SK-N-SH (cell line): ENCODE results near the gene IARS2. TPM values are rescaled to one million over a fixed set of nuclear protein-coding genes. Genes with fewer than 3 reads are reported as not detected.
A peak's percentile ranks its signal among the peaks of the same experiment; 100 is the strongest.

Experiments used
- CTCF ChIA-PET: fragments of 300-600, 350-600 bp; formaldehyde crosslinking; extraction: SDS; loops from one replicate; lab custom pipeline; 2021; lab: Yijun Ruan, JAX
- POLR2A ChIA-PET: fragments of 350-600 bp; sonication (Branson Sonifier 250); formaldehyde crosslinking; extraction: SDS; loops from one replicate; lab custom pipeline; 2020; ENCODE audit warnings: antibody characterized with exemption, inconsistent platforms; lab: Yijun Ruan, JAX
- DNase-seq: peaks from one replicate; pipeline ENCODE4 v3.0.0; 2012
- H2AFZ ChIP-seq: fragments of 200-600 bp; sonication (generic); 2 replicates; pipeline ENCODE4 v1.8.1; 2016; ENCODE audit warnings: antibody characterized with exemption, mild to moderate bottlenecking, low read depth
- H3F3A ChIP-seq: fragments of 200-600 bp; sonication (generic); replicated peaks from 2 replicates; pipeline ENCODE3; 2016; ENCODE audit warnings: antibody characterized with exemption, mild to moderate bottlenecking; ENCODE audit not compliant: insufficient read depth
- H3K27ac ChIP-seq, 2 experiments: fragments of 200-500 bp in 1 of 2; fragments of 200-600 bp in 1 of 2; sonication (Bioruptor generic) in 1 of 2; sonication (generic), shearing (Covaris generic) in 1 of 2; 2 replicates each; pipeline versions ENCODE4 v1.5.1 to v1.6.1; 2014 to 2016; ENCODE audit warnings: low read depth in 2 of 2, inconsistent platforms in 1 of 2, low read length in 1 of 2, mild to moderate bottlenecking in 1 of 2, mixed read lengths in 1 of 2
- H3K27me3 ChIP-seq: fragments of 200-600 bp; sonication (generic), shearing (Covaris generic); 2 replicates; pipeline ENCODE4 v1.6.1; 2016; ENCODE audit warnings: mixed run types; ENCODE audit not compliant: insufficient read depth
- H3K36me3 ChIP-seq, 2 experiments: fragments of 200-500 bp in 1 of 2; fragments of 200-600 bp in 1 of 2; sonication (Bioruptor generic) in 1 of 2; sonication (generic) in 1 of 2; replicated peaks in 1 of 2; 2 replicates each; pipeline versions ENCODE3 to v1.5.1; 2014 to 2016; ENCODE audit warnings: low read length in 1 of 2, mild to moderate bottlenecking in 1 of 2; ENCODE audit not compliant: insufficient read depth in 2 of 2, control insufficient read depth in 1 of 2
- H3K4me1 ChIP-seq, 2 experiments: fragments of 200-500 bp in 1 of 2; fragments of 200-600 bp in 1 of 2; sonication (Bioruptor generic) in 1 of 2; sonication (generic), shearing (Covaris generic) in 1 of 2; 2 replicates each; pipeline versions ENCODE4 v1.5.1 to v1.6.1; 2014 to 2016; ENCODE audit warnings: low read depth in 1 of 2, low read length in 1 of 2, mixed run types in 1 of 2; ENCODE audit not compliant: insufficient read depth in 2 of 2, control insufficient read depth in 1 of 2
- H3K4me2 ChIP-seq: fragments of 200-600 bp; sonication (generic), shearing (Covaris generic); 2 replicates; pipeline ENCODE4 v1.6.1; 2017; ENCODE audit warnings: mixed run types
- H3K4me3 ChIP-seq, 2 experiments: fragments of 200-500 bp in 1 of 2; fragments of 200-600 bp in 1 of 2; sonication (Bioruptor generic) in 1 of 2; sonication (generic), shearing (Covaris generic) in 1 of 2; 2 replicates each; pipeline versions ENCODE4 v1.5.1 to v1.8.1; 2014 to 2016; ENCODE audit warnings: low read depth in 2 of 2, inconsistent platforms in 1 of 2, low read length in 1 of 2, mild to moderate bottlenecking in 1 of 2, mixed read lengths in 1 of 2, moderate library complexity in 1 of 2
- H3K79me2 ChIP-seq: fragments of 200-600 bp; sonication (generic); 2 replicates; pipeline ENCODE4 v1.8.1; 2017; ENCODE audit warnings: mild to moderate bottlenecking; ENCODE audit not compliant: insufficient read depth
- H3K9ac ChIP-seq: fragments of 200-600 bp; sonication (generic); 2 replicates; pipeline ENCODE4 v1.6.1; 2017; ENCODE audit warnings: mixed run types
- H3K9me2 ChIP-seq: fragments of 200-600 bp; sonication (generic); 2 replicates; pipeline ENCODE4 v1.6.1; 2017; ENCODE audit warnings: mixed run types
- H3K9me3 ChIP-seq: fragments of 200-600 bp; sonication (generic); 2 replicates; pipeline ENCODE4 v1.6.1; 2017; ENCODE audit warnings: mixed run types, mild to moderate bottlenecking, moderate library complexity
- H4K20me1 ChIP-seq: fragments of 200-600 bp; sonication (generic); 2 replicates; pipeline ENCODE4 v1.6.1; 2017; ENCODE audit warnings: mild to moderate bottlenecking, mixed run types; ENCODE audit not compliant: insufficient read depth
- ELF1 ChIP-seq: IDR thresholded peaks from 2 replicates; pipeline ENCODE4 v1.4.0; 2012
- FOXJ3 ChIP-seq: sonication (generic); formaldehyde crosslinking; IDR thresholded peaks from 2 replicates; pipeline ENCODE4 v1.5.1; 2020; ENCODE audit warnings: mild to moderate bottlenecking, missing genetic modification reagents
- GATA2 ChIP-seq: sonication (generic); formaldehyde crosslinking; IDR thresholded peaks from 2 replicates; pipeline ENCODE4 v1.5.0; 2020; ENCODE audit warnings: mild to moderate bottlenecking, missing genetic modification reagents
- NFIC ChIP-seq: IDR thresholded peaks from 2 replicates; pipeline ENCODE4 v1.4.0; 2012; ENCODE audit warnings: borderline replicate concordance
- SMC3 ChIP-seq: IDR thresholded peaks from 2 replicates; pipeline ENCODE4 v1.6.1; 2012; ENCODE audit warnings: low read depth, low read length, improper control_type of control experiment
- TEAD4 ChIP-seq: IDR thresholded peaks from 2 replicates; pipeline ENCODE4 v1.4.0; 2012; ENCODE audit warnings: mild to moderate bottlenecking, borderline replicate concordance; ENCODE audit not compliant: insufficient read depth
- YY1 ChIP-seq: IDR thresholded peaks from 2 replicates; pipeline ENCODE4 v1.4.0; 2012; ENCODE audit warnings: low read depth, mild to moderate bottlenecking
- WGBS: methylation state at CpG from one replicate; pipeline ENCODE4 v1.1.6; 2017; ENCODE audit warnings: low lambda C conversion rate; 5-methylcytosine and 5-hydroxymethylcytosine counted together
- polyA plus RNA-seq, 3 experiments: library from polyadenylated mRNA; depleted of rRNA; stranded (reverse); fragments of >200 nt; gene quantifications; 2 replicates each; pipeline ENCODE4 v1.2.3, GENCODE V29; 2012
- TF ChIP-seq, protein P1 (sequence below): fragments of 150-350 bp; IDR thresholded peaks from 2 replicates; pipeline ENCODE4 v1.6.1; 2017; ENCODE audit warnings: antibody characterized with exemption, low read length, low read depth, borderline replicate concordance
- TF ChIP-seq, protein P2 (sequence below): IDR thresholded peaks from 2 replicates; pipeline ENCODE4 v1.4.0; 2012; ENCODE audit warnings: low read depth, borderline replicate concordance
- TF ChIP-seq, protein P3 (sequence below): IDR thresholded peaks from 2 replicates; pipeline ENCODE4 v1.6.1; 2012; ENCODE audit warnings: mild to moderate bottlenecking, low read depth, low read length, moderate library complexity
- TF ChIP-seq, protein P4 (sequence below): IDR thresholded peaks from 2 replicates; pipeline ENCODE4 v1.4.0; 2012; ENCODE audit warnings: low read depth, borderline replicate concordance
- TF ChIP-seq, protein P5 (sequence below): IDR thresholded peaks from 2 replicates; pipeline ENCODE4; 2012

IARS2 gene
- polyA plus RNA-seq, 1 of the 3 experiments (the other 2 are of a cell fraction): 25.7 TPM

DNA sequence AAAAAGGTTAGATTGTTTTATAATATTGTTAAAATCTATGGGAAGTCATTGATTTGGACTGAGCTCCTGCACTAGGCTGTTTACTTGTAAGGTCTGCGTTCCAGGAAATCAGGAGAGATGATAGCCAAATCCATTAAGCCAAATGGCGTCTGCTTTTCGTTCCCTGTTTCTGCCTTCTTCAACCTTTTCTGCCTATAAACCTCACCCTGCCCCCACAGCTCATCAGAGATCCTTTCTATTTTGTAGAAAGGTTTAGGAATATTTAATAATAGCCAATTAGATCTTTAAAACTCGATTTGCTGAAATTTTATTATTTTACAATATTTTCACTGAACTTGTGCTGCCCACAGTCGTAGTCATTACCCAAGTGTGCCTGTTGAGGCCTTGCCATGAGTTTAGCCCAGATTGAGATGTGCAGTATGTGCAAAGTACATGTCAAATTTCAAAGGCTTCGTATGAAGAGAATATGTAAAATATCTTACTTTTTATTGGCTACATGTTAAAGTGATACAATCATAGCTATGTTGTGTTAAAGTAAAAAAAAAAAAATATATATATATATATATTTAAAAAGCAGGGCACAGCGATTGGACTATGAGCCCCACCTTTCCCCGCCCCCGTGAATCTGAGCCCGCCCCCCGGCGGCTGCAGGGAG lies 444 bp upstream of the IARS2 start:
- peaks cover 55% of the 10 kb centered on the region for H3K79me2 ChIP-seq
- ChIA-PET CTCF (interaction anchor here (1.3 to 1.7 kb wide), 2 partner anchors 9 to 102 kb away, joined by 3 to 4 read pairs; no protein-coding TSS in a partner anchor), POLR2A (no interaction called here)
- no peaks in the 10 kb centered on the region for H3K9me3 ChIP-seq
- no peak overlapping the region; a peak in 1 of 4 replicates for H3K4me3 ChIP-seq
- peaks cover 18 to 19% of the 10 kb centered on the region in 2 experiments for H3K36me3 ChIP-seq
- peaks cover 4% of the 10 kb centered on the region for H3F3A ChIP-seq
- no peak overlapping the region for H3K9ac ChIP-seq
- H4K20me1 ChIP-seq: no peaks in the 10 kb centered on the region
- H3K4me1 ChIP-seq: peaks cover 9 to 10% of the 10 kb centered on the region in 2 experiments
- TF ChIP-seq, protein P1, sequence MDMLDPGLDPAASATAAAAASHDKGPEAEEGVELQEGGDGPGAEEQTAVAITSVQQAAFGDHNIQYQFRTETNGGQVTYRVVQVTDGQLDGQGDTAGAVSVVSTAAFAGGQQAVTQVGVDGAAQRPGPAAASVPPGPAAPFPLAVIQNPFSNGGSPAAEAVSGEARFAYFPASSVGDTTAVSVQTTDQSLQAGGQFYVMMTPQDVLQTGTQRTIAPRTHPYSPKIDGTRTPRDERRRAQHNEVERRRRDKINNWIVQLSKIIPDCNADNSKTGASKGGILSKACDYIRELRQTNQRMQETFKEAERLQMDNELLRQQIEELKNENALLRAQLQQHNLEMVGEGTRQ: no peak
- TF ChIP-seq TEAD4 (no peak), FOXJ3 (no peak), NFIC (no peak)
- peak overlapping the region in 1 of 2 experiments; percentile 40; a peak in 2 of 4 replicates for H3K27ac ChIP-seq
- peak overlapping the region; percentile 67; the same call in 1 of the 2 replicates for H2AFZ ChIP-seq
- H3K4me2 ChIP-seq: no peak overlapping the region
- 30% methylated on average over 12 of the region's 12 CpGs for WGBS
- DNase-seq: no peak
- H3K9me2 ChIP-seq: no peaks in the 10 kb centered on the region
- H3K27me3 ChIP-seq: no peaks in the 10 kb centered on the region

DNA sequence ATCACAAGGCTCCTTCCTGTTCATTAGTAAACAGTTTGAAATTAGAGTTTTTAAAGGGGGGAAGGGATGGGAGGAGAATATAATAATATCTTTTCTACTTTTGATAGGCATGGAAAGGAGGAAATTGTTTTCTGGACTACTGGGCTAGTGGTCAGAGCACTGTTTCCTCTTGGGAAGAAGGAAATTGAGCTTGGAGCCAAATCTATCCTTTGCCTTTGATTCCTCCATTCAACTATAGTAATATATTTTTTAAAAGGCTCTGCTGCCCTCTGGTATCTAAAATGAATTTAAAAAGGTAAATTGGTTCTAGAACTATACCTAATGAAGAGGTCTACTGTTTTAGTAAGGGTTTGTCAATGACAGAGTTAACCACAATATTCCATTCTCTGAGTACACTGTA lies 5.9 kb downstream of the IARS2 start:
- Histone ChIP-seq H3K79me2 (peaks cover 61% of the 10 kb centered on the region), H2AFZ (no peak overlapping the region)

More for the DNA sequence above, 5.9 kb downstream of the IARS2 start:
- H3K36me3 ChIP-seq: peaks cover 72 to 80% of the 10 kb centered on the region in 2 experiments
- no peaks in the 10 kb centered on the region for H3K9me2 ChIP-seq
- no peak for DNase-seq
- POLR2A ChIA-PET: no interaction called here
- TF ChIP-seq TEAD4 (no peak), ELF1 (no peak), GATA2 (no peak), SMC3 (no peak), NFIC (no peak), YY1 (no peak)
- TF ChIP-seq, protein P2, sequence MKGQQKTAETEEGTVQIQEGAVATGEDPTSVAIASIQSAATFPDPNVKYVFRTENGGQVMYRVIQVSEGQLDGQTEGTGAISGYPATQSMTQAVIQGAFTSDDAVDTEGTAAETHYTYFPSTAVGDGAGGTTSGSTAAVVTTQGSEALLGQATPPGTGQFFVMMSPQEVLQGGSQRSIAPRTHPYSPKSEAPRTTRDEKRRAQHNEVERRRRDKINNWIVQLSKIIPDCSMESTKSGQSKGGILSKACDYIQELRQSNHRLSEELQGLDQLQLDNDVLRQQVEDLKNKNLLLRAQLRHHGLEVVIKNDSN: no peak
- TF ChIP-seq, protein P1: no peak
- TF ChIP-seq, protein P3, sequence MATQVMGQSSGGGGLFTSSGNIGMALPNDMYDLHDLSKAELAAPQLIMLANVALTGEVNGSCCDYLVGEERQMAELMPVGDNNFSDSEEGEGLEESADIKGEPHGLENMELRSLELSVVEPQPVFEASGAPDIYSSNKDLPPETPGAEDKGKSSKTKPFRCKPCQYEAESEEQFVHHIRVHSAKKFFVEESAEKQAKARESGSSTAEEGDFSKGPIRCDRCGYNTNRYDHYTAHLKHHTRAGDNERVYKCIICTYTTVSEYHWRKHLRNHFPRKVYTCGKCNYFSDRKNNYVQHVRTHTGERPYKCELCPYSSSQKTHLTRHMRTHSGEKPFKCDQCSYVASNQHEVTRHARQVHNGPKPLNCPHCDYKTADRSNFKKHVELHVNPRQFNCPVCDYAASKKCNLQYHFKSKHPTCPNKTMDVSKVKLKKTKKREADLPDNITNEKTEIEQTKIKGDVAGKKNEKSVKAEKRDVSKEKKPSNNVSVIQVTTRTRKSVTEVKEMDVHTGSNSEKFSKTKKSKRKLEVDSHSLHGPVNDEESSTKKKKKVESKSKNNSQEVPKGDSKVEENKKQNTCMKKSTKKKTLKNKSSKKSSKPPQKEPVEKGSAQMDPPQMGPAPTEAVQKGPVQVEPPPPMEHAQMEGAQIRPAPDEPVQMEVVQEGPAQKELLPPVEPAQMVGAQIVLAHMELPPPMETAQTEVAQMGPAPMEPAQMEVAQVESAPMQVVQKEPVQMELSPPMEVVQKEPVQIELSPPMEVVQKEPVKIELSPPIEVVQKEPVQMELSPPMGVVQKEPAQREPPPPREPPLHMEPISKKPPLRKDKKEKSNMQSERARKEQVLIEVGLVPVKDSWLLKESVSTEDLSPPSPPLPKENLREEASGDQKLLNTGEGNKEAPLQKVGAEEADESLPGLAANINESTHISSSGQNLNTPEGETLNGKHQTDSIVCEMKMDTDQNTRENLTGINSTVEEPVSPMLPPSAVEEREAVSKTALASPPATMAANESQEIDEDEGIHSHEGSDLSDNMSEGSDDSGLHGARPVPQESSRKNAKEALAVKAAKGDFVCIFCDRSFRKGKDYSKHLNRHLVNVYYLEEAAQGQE: no peak
- TF ChIP-seq, protein P4, sequence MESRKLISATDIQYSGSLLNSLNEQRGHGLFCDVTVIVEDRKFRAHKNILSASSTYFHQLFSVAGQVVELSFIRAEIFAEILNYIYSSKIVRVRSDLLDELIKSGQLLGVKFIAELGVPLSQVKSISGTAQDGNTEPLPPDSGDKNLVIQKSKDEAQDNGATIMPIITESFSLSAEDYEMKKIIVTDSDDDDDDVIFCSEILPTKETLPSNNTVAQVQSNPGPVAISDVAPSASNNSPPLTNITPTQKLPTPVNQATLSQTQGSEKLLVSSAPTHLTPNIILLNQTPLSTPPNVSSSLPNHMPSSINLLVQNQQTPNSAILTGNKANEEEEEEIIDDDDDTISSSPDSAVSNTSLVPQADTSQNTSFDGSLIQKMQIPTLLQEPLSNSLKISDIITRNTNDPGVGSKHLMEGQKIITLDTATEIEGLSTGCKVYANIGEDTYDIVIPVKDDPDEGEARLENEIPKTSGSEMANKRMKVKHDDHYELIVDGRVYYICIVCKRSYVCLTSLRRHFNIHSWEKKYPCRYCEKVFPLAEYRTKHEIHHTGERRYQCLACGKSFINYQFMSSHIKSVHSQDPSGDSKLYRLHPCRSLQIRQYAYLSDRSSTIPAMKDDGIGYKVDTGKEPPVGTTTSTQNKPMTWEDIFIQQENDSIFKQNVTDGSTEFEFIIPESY: no peak
- TF ChIP-seq, protein P5, sequence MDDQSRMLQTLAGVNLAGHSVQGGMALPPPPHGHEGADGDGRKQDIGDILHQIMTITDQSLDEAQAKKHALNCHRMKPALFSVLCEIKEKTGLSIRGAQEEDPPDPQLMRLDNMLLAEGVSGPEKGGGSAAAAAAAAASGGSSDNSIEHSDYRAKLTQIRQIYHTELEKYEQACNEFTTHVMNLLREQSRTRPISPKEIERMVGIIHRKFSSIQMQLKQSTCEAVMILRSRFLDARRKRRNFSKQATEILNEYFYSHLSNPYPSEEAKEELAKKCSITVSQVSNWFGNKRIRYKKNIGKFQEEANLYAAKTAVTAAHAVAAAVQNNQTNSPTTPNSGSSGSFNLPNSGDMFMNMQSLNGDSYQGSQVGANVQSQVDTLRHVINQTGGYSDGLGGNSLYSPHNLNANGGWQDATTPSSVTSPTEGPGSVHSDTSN: no peak
- H3K4me3 ChIP-seq: no peak overlapping the region
- peaks cover 13% of the 10 kb centered on the region for H3F3A ChIP-seq
- no peak overlapping the region for H3K4me2 ChIP-seq
- H3K4me1 ChIP-seq: peaks cover 9 to 10% of the 10 kb centered on the region in 2 experiments
- no peak overlapping the region for H3K27ac ChIP-seq
- H3K27me3 ChIP-seq: no peaks in the 10 kb centered on the region
- H3K9ac ChIP-seq: no peak overlapping the region
- CTCF ChIA-PET: interaction anchor here (0.5 kb wide), 1 partner anchor 20 kb away, joined by 3 read pairs; no protein-coding TSS in a partner anchor
- H3K9me3 ChIP-seq: no peaks in the 10 kb centered on the region
- no peaks in the 10 kb centered on the region for H4K20me1 ChIP-seq
